Suprapubic skin (tissue), 4 donors: Measurements from ENCODE around the gene TCERG1L.

Experiments
- CTCF ChIP-seq, 2 donors: fragments of 200-600 bp in 1 of 2; fragments of 450-650 bp in 1 of 2; sonication (generic) in 1 of 2; IDR thresholded peaks; one replicate each; pipeline ENCODE4 v1.5.1; 2016 to 2019; ENCODE audit warnings: antibody characterized with exemption in 2 of 2, mild to moderate bottlenecking in 1 of 2, moderate library complexity in 1 of 2
- EP300 ChIP-seq: sonication (generic); formaldehyde crosslinking; IDR thresholded peaks from one replicate; pipeline ENCODE4 v1.6.1; 2017; ENCODE audit warnings: antibody characterized with exemption
- POLR2AphosphoS5 ChIP-seq, 3 donors: sonication (generic); formaldehyde crosslinking; IDR thresholded peaks; one replicate each; pipeline ENCODE4 v1.6.1; 2017; ENCODE audit warnings: antibody characterized with exemption in 3 of 3

- TF ChIP-seq CTCF (IDR thresholded peaks at IDR 0.05) (no peak), EP300 (no peak), POLR2AphosphoS5 (IDR thresholded peaks at IDR 0.05) (no peak)
These were observed 66.0 kb downstream of the TCERG1L start for GRCh38 chr10:131245475-131246059.
